HepG2 (cell line): ENCODE data around the gene C3orf22. TPM values are rescaled to one million over a fixed set of nuclear protein-coding genes. Genes with fewer than 3 reads are reported as not detected.

ENCODE experiments used
- ATAC-seq: fragments of 200-7000 bp; cut with Tn5 transposase; 3 replicates; pipeline ENCODE4 v1.9.1; 2020; ENCODE audit warnings: mild to moderate bottlenecking, moderate library complexity
- BruUV-seq: library from RNA; stranded (reverse); fragments of 400-500 nt; replicated peaks from 2 replicates; lab custom pipeline; 2021; lab: Mats Ljungman, UMichigan
- CTCF ChIA-PET: fragments of 300-600 bp; formaldehyde crosslinking; extraction: SDS; loops from one replicate; lab custom pipeline; 2021; ENCODE audit warnings: low total read pairs, inconsistent platforms, low intra/inter-chr PET ratio; lab: Yijun Ruan, JAX
- POLR2A ChIA-PET: fragments of 350-600 bp; sonication (Branson Sonifier 250); formaldehyde crosslinking; loops from one replicate; lab custom pipeline; 2020; ENCODE audit warnings: antibody characterized with exemption, inconsistent platforms; lab: Yijun Ruan, JAX
- DNase-seq: peaks from one replicate; pipeline ENCODE4 v3.0.0-alpha.2; 2015; ENCODE audit warnings: low spot score
- FAIRE-seq: peaks from 3 replicates; lab custom pipeline; 2011; peaks lifted over from hg19 to GRCh38; lab: Jason Lieb, UNC
- H2AFZ ChIP-seq: one replicate; pipeline ENCODE4 v1.6.1; 2011; ENCODE audit warnings: low read length, inconsistent platforms
- H3K27ac ChIP-seq: fragments of 300-600 bp; 3 replicates; pipeline ENCODE4 v1.8.0; 2011; ENCODE audit warnings: mixed run types, mild to moderate bottlenecking, mixed read lengths, low read length, inconsistent platforms; ENCODE audit not compliant: insufficient read depth; ENCODE audit errors: extremely low read length
- H3K27me3 ChIP-seq, 2 experiments: fragments of 200-600 bp in 1 of 2; 2 replicates in 1 of 2; 3 replicates in 1 of 2; pipeline versions ENCODE4 v1.6.0 to v1.8.0; 2011; ENCODE audit warnings: low read length in 2 of 2, mild to moderate bottlenecking in 2 of 2, moderate library complexity in 2 of 2, inconsistent platforms in 1 of 2; ENCODE audit not compliant: insufficient read depth in 2 of 2, control insufficient read depth in 1 of 2
- H3K36me3 ChIP-seq, 2 experiments: fragments of 200-600 bp in 1 of 2; replicated peaks in 1 of 2; 2 replicates in 1 of 2; 3 replicates in 1 of 2; pipeline versions ENCODE4 v1.5.1 to v1.8.0; 2011; ENCODE audit warnings: low read length in 2 of 2, inconsistent platforms in 1 of 2; ENCODE audit not compliant: insufficient read depth in 2 of 2, control insufficient read depth in 1 of 2
- H3K4me1 ChIP-seq: 2 replicates; pipeline ENCODE4 v1.5.1; 2012; ENCODE audit warnings: low read length, inconsistent platforms; ENCODE audit not compliant: insufficient read depth
- H3K4me2 ChIP-seq: 2 replicates; pipeline ENCODE4 v1.6.0; 2011; ENCODE audit warnings: low read depth, low read length, inconsistent platforms
- H3K4me3 ChIP-seq, 3 experiments: fragments of 200-600 bp in 1 of 3; sonication (generic), shearing (Covaris generic) in 1 of 3; replicated peaks in 1 of 3; 2 replicates each; pipeline ENCODE4 v1.5.1; 2011 to 2016; ENCODE audit warnings: low read length in 3 of 3, inconsistent platforms in 2 of 3, low read depth in 2 of 3, mild to moderate bottlenecking in 2 of 3, control low read depth in 1 of 3, mixed read lengths in 1 of 3; ENCODE audit not compliant: insufficient read depth in 1 of 3
- H3K79me2 ChIP-seq: one replicate; pipeline ENCODE4 v1.6.1; 2011; ENCODE audit warnings: low read length, inconsistent platforms; ENCODE audit not compliant: insufficient read depth
- H3K9ac ChIP-seq: 2 replicates; pipeline ENCODE4 v1.6.0; 2011; ENCODE audit warnings: mild to moderate bottlenecking, low read depth, low read length, inconsistent platforms; ENCODE audit not compliant: insufficient read depth
- H3K9me3 ChIP-seq: 2 replicates; pipeline ENCODE4 v1.5.1; 2012; ENCODE audit warnings: mild to moderate bottlenecking, low read length
- H4K20me1 ChIP-seq: 2 replicates; pipeline ENCODE4 v1.6.0; 2011; ENCODE audit warnings: inconsistent platforms, mild to moderate bottlenecking, low read length, moderate library complexity; ENCODE audit not compliant: insufficient read depth
- HNF4G ChIP-seq, 2 experiments: sonication (generic) in 1 of 2; formaldehyde crosslinking in 1 of 2; IDR thresholded peaks; 2 replicates each; pipeline versions ENCODE4 v1.4.0 to v1.6.1; 2011 to 2020; ENCODE audit warnings: borderline replicate concordance in 2 of 2, low read depth in 2 of 2, mild to moderate bottlenecking in 2 of 2, low read length in 1 of 2, missing genetic modification reagents in 1 of 2, moderate library complexity in 1 of 2
- KDM3A ChIP-seq: IDR thresholded peaks from 2 replicates; pipeline ENCODE4 v1.6.1; 2018; ENCODE audit warnings: low read depth, missing compliant biosample characterization
- MEIS2 ChIP-seq: sonication (generic); formaldehyde crosslinking; IDR thresholded peaks from 2 replicates; pipeline ENCODE4 v1.9.0; 2021; ENCODE audit warnings: mild to moderate bottlenecking, missing genetic modification reagents
- ZFYVE20 ChIP-seq: sonication (generic); formaldehyde crosslinking; IDR thresholded peaks from 2 replicates; pipeline ENCODE4 v1.8.0; 2023; ENCODE audit warnings: low read depth, mild to moderate bottlenecking, moderate library complexity, missing genetic modification reagents, borderline replicate concordance
- ZNF34 ChIP-seq: sonication (generic); formaldehyde crosslinking; IDR thresholded peaks from 2 replicates; pipeline ENCODE4 v1.4.0; 2020; ENCODE audit warnings: mild to moderate bottlenecking, missing genetic modification reagents, borderline replicate concordance
- ZNF354B ChIP-seq: sonication (generic); formaldehyde crosslinking; IDR thresholded peaks from 2 replicates; pipeline ENCODE4 v1.8.0; 2022; ENCODE audit warnings: mild to moderate bottlenecking, missing genetic modification reagents
- ZNF557 ChIP-seq: sonication (generic); formaldehyde crosslinking; IDR thresholded peaks from 2 replicates; pipeline ENCODE4 v1.4.0; 2020; ENCODE audit warnings: missing genetic modification reagents
- ZNF768 ChIP-seq: sonication (generic); formaldehyde crosslinking; IDR thresholded peaks from 2 replicates; pipeline ENCODE4 v1.4.0; 2020; ENCODE audit warnings: missing genetic modification reagents
- ZSCAN22 ChIP-seq: sonication (generic); formaldehyde crosslinking; IDR thresholded peaks from 2 replicates; pipeline ENCODE4 v1.4.0; 2020; ENCODE audit warnings: mild to moderate bottlenecking, missing genetic modification reagents
- ZSCAN5A ChIP-seq: sonication (generic); formaldehyde crosslinking; IDR thresholded peaks from 2 replicates; pipeline ENCODE4 v1.8.0; 2022; ENCODE audit warnings: mild to moderate bottlenecking, missing genetic modification reagents, borderline replicate concordance
- WGBS: methylation state at CpG from one replicate; pipeline ENCODE4 v1.1.6; 2017; ENCODE audit warnings: low lambda C conversion rate; 5-methylcytosine and 5-hydroxymethylcytosine counted together
- in situ Hi-C: cut with HindIII; loops from 2 replicates; pipeline ENCODE4 v1.10.0; 2017; ENCODE audit warnings: low pct_unique_long_range_greater_than_20kb; ENCODE audit not compliant: extremely low pct_ligation_motif_present
- intact Hi-C: fragments of 100-400 bp; cut with micrococcal nuclease; formaldehyde crosslinking; loops from one replicate; pipeline ENCODE4 v1.10.0; 2022; ENCODE audit not compliant: unreplicated experiment
- polyA plus RNA-seq, 8 experiments: library from polyadenylated mRNA; depleted of rRNA in 3 of 8; stranded (reverse) in 7 of 8; unstranded in 1 of 8; fragments of >200 nt; fragmentation: Illumina TruSeq in 4 of 8; extraction: Trizol in 4 of 8; gene quantifications; 2 replicates each; pipeline versions ENCODE4 v1.2.1 to v1.2.3, GENCODE V29; 2011 to 2016; ENCODE audit warnings: low read depth in 4 of 8, missing spikeins in 1 of 8, mixed read lengths in 1 of 8; ENCODE audit not compliant: insufficient read depth in 1 of 8
- total RNA-seq, 5 experiments: library from RNA; depleted of rRNA; stranded (reverse); fragments of >200 nt; fragmentation: Illumina TruSeq; extraction: Trizol; gene quantifications; 2 replicates each; pipeline ENCODE4 v1.2.3, GENCODE V29; 2016; ENCODE audit warnings: low read depth in 1 of 5
- TF ChIP-seq, protein P1 (sequence below), 2 experiments: sonication (generic) in 1 of 2; formaldehyde crosslinking in 1 of 2; IDR thresholded peaks; 2 replicates each; pipeline versions ENCODE4 v1.5.1 to v1.6.1; 2011 to 2020; ENCODE audit warnings: borderline replicate concordance in 1 of 2, low read depth in 1 of 2, low read length in 1 of 2, mild to moderate bottlenecking in 1 of 2, missing genetic modification reagents in 1 of 2, moderate library complexity in 1 of 2
- TF ChIP-seq, protein P2 (sequence below): sonication (generic); formaldehyde crosslinking; IDR thresholded peaks from 2 replicates; pipeline ENCODE4 v1.9.0; 2021; ENCODE audit warnings: missing genetic modification reagents, mild to moderate bottlenecking, borderline replicate concordance
- TF ChIP-seq, protein P3 (sequence below): sonication (generic); formaldehyde crosslinking; IDR thresholded peaks from 2 replicates; pipeline ENCODE4 v1.8.0; 2022; ENCODE audit warnings: mild to moderate bottlenecking, missing genetic modification reagents, moderate library complexity
- TF ChIP-seq, protein P4 (sequence below): sonication (generic); formaldehyde crosslinking; IDR thresholded peaks from 2 replicates; pipeline ENCODE4 v1.4.0; 2020; ENCODE audit warnings: low read depth, mild to moderate bottlenecking, missing genetic modification reagents

The C3orf22 gene
- total and polyA plus RNA-seq, 2 of the 13 experiments (the other 11 are each of a cell fraction or from before 2014, with no cell fraction given), result not detected

DNA sequence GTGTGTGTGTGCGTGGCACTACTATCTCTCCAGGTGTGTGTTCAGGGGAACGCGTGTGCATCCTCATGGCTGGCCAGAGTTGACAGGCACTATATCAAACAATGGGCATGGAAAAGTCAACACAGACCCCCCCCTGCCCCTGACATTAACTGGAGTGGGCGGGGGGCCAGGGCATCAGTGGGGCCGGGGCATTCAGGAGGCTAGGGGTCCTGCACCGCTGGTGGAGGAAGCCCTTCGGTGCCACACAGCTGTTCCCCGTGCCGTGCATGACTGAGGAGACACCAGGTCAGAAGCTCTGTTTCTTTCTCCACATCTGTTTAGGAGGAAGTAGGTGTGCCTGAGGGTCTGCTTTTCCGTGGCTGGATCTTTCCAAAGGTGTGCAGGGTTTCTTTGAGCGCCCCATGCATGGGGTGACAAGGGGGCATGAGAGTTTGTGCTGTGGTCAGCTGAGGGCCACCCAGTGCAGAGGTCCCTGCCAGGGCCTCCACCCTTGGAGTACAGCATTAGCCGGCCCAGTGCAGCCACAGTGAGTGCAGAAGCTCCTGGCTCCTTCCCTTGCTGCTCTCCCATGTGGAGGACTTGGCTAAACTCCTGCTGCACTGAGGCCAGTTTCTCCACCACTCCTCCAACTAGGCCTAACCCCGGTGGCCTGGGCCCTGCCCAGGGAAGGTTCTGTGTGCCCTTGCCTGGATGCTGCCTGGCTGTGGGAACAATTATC, 7.5 kb downstream of the C3orf22 start:
- BruUV-seq, result no TSS peak
- WGBS, result 6% methylated on average over 5 of the region's 13 CpGs
- POLR2A ChIA-PET, result no interaction called here

More for the DNA sequence above, 7.5 kb downstream of the C3orf22 start:
- no peak overlapping the region for H2AFZ ChIP-seq
- no peak overlapping the region for H3K9ac ChIP-seq
- peaks cover 5 to 35% of the 10 kb centered on the region in 2 experiments; a peak in 2 of 5 replicates for H3K27me3 ChIP-seq
- H3K4me3 ChIP-seq, result no peak overlapping the region
- intact Hi-C loops, result loop anchor here (10.0 kb wide), 2 partner anchors 56 to 924 kb away; no protein-coding TSS in a partner anchor
- no peaks in the 10 kb centered on the region for H3K36me3 ChIP-seq
- CTCF ChIA-PET, result no interaction called here
- H3K79me2 ChIP-seq, result no peaks in the 10 kb centered on the region
- H3K4me1 ChIP-seq, result peaks cover 8% of the 10 kb centered on the region; the same call in 1 of the 2 replicates
- no peak for FAIRE-seq
- no peak overlapping the region for H3K27ac ChIP-seq
- no peaks in the 10 kb centered on the region for H3K9me3 ChIP-seq
- ATAC-seq, result 0 out of 3 replicates have a peak, but pooled peaks have one; percentile 5
- in situ Hi-C loops, result no loop called here
- no peak for DNase-seq
- H3K4me2 ChIP-seq, result no peak overlapping the region
- TF ChIP-seq ZSCAN22 (CRISPR knock-in tag), result no peak
- no peak for TF ChIP-seq KDM3A (CRISPR knock-in tag)
- TF ChIP-seq, protein P1, sequence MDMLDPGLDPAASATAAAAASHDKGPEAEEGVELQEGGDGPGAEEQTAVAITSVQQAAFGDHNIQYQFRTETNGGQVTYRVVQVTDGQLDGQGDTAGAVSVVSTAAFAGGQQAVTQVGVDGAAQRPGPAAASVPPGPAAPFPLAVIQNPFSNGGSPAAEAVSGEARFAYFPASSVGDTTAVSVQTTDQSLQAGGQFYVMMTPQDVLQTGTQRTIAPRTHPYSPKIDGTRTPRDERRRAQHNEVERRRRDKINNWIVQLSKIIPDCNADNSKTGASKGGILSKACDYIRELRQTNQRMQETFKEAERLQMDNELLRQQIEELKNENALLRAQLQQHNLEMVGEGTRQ (IDR thresholded peaks at IDR 0.05; ENCODE audit: low read depth, low read length), result no peak
- TF ChIP-seq, protein P1 (CRISPR knock-in tag; IDR thresholded peaks at IDR 0.05; ENCODE audit: borderline replicate concordance), result no peak
- TF ChIP-seq ZNF557 (CRISPR knock-in tag), result no peak
- TF ChIP-seq, protein P2, sequence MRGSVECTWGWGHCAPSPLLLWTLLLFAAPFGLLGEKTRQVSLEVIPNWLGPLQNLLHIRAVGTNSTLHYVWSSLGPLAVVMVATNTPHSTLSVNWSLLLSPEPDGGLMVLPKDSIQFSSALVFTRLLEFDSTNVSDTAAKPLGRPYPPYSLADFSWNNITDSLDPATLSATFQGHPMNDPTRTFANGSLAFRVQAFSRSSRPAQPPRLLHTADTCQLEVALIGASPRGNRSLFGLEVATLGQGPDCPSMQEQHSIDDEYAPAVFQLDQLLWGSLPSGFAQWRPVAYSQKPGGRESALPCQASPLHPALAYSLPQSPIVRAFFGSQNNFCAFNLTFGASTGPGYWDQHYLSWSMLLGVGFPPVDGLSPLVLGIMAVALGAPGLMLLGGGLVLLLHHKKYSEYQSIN (CRISPR knock-in tag), result no peak
- no peak for TF ChIP-seq HNF4G (IDR thresholded peaks at IDR 0.05; ENCODE audit: borderline replicate concordance, low read depth, low read length)
- no peak for TF ChIP-seq HNF4G (CRISPR knock-in tag; IDR thresholded peaks at IDR 0.05; ENCODE audit: borderline replicate concordance, low read depth)
- TF ChIP-seq MEIS2, result no peak
- TF ChIP-seq ZNF34 (CRISPR knock-in tag), result no peak
- TF ChIP-seq ZNF768, result no peak
- TF ChIP-seq ZNF354B (CRISPR knock-in tag), result no peak
- TF ChIP-seq, protein P3, sequence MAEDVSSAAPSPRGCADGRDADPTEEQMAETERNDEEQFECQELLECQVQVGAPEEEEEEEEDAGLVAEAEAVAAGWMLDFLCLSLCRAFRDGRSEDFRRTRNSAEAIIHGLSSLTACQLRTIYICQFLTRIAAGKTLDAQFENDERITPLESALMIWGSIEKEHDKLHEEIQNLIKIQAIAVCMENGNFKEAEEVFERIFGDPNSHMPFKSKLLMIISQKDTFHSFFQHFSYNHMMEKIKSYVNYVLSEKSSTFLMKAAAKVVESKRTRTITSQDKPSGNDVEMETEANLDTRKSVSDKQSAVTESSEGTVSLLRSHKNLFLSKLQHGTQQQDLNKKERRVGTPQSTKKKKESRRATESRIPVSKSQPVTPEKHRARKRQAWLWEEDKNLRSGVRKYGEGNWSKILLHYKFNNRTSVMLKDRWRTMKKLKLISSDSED (CRISPR knock-in tag), result no peak
- TF ChIP-seq ZFYVE20 (CRISPR knock-in tag), result no peak
- no peak for TF ChIP-seq ZSCAN5A (CRISPR knock-in tag)
- TF ChIP-seq, protein P4, sequence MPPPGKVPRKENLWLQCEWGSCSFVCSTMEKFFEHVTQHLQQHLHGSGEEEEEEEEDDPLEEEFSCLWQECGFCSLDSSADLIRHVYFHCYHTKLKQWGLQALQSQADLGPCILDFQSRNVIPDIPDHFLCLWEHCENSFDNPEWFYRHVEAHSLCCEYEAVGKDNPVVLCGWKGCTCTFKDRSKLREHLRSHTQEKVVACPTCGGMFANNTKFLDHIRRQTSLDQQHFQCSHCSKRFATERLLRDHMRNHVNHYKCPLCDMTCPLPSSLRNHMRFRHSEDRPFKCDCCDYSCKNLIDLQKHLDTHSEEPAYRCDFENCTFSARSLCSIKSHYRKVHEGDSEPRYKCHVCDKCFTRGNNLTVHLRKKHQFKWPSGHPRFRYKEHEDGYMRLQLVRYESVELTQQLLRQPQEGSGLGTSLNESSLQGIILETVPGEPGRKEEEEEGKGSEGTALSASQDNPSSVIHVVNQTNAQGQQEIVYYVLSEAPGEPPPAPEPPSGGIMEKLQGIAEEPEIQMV, result no peak
- no peaks in the 10 kb centered on the region for H4K20me1 ChIP-seq
